ENCODE results near the gene CEMIP.

CEMIP gene

GRCh38 chr15:80888846-80889245 lies 109.7 kb downstream of the CEMIP start:
- WGBS, 2 experiments (ENCODE audit: insufficient coverage in 2 of 2) = 87% methylated on average over 2 of the region's 3 CpGs; no CpG with 5 or more reads in 1 of the 2 experiments
- no peaks in the 10 kb centered on the region for H3K9me3 ChIP-seq (ENCODE audit: control insufficient read depth, low read length)
- H3K4me1 ChIP-seq (ENCODE audit: control insufficient read depth, insufficient read depth, low read length, poor library complexity, severe bottlenecking) = peaks cover 10% of the 10 kb centered on the region
- no peak overlapping the region for H3K4me3 ChIP-seq (ENCODE audit: extremely low read depth, insufficient read depth, low read length, poor library complexity, severe bottlenecking)
- H3K36me3 ChIP-seq (ENCODE audit: control insufficient read depth, insufficient read depth, low read length) = no peaks in the 10 kb centered on the region
- H3K27ac ChIP-seq (ENCODE audit: low read depth, low read length, severe bottlenecking) = no peak overlapping the region

GRCh38 chr15:80890341-80891005 lies 111.3 kb downstream of the CEMIP start:
- Histone ChIP-seq H3K4me3 (ENCODE audit: extremely low read depth, insufficient read depth, low read length, poor library complexity, severe bottlenecking) (no peak overlapping the region), H3K36me3 (ENCODE audit: control insufficient read depth, insufficient read depth, low read length) (no peaks in the 10 kb centered on the region), H3K27ac (ENCODE audit: low read depth, low read length, severe bottlenecking) (no peak overlapping the region), H3K9me3 (ENCODE audit: control insufficient read depth, low read length) (no peaks in the 10 kb centered on the region), H3K4me1 (ENCODE audit: control insufficient read depth, insufficient read depth, low read length, poor library complexity, severe bottlenecking) (peaks cover 10% of the 10 kb centered on the region)
- WGBS, 2 experiments (ENCODE audit: insufficient coverage in 2 of 2) = 100% methylated on average over 3 of the region's 8 CpGs

- Histone ChIP-seq H3K9me3 (ENCODE audit: control insufficient read depth, low read length) (peaks cover 5% of the 10 kb centered on the region), H3K36me3 (ENCODE audit: control insufficient read depth, insufficient read depth, low read length) (no peaks in the 10 kb centered on the region), H3K4me1 (ENCODE audit: control insufficient read depth, insufficient read depth, low read length, poor library complexity, severe bottlenecking) (peaks cover 10% of the 10 kb centered on the region), H3K27ac (ENCODE audit: low read depth, low read length, severe bottlenecking) (no peak overlapping the region), H3K4me3 (ENCODE audit: extremely low read depth, insufficient read depth, low read length, poor library complexity, severe bottlenecking) (no peak overlapping the region)
Observed at GRCh38 chr15:80891006-80891405, 111.8 kb downstream of the CEMIP start.

GRCh38 chr15:80892414-80892813 lies 113.2 kb downstream of the CEMIP start:
- H3K27ac ChIP-seq (ENCODE audit: low read depth, low read length, severe bottlenecking) = no peak overlapping the region
- 83 to 100% methylated on average over 4 of the region's 5 CpGs for WGBS, 2 experiments (ENCODE audit: insufficient coverage in 2 of 2)

GRCh38 chr15:80893777-80894176 lies 114.6 kb downstream of the CEMIP start:
- Histone ChIP-seq H3K4me1 (ENCODE audit: control insufficient read depth, insufficient read depth, low read length, poor library complexity, severe bottlenecking) (peaks cover 9% of the 10 kb centered on the region), H3K4me3 (ENCODE audit: extremely low read depth, insufficient read depth, low read length, poor library complexity, severe bottlenecking) (no peak overlapping the region), H3K27ac (ENCODE audit: low read depth, low read length, severe bottlenecking) (no peak overlapping the region), H3K36me3 (ENCODE audit: control insufficient read depth, insufficient read depth, low read length) (no peaks in the 10 kb centered on the region), H3K9me3 (ENCODE audit: control insufficient read depth, low read length) (peaks cover 7% of the 10 kb centered on the region)
- 100% methylated on average over 1 of the region's 1 CpG; no CpG with 5 or more reads in 1 of the 2 experiments for WGBS, 2 experiments (ENCODE audit: insufficient coverage in 2 of 2)

More at GRCh38 chr15:80892414-80892813, 113.2 kb downstream of the CEMIP start:
- Histone ChIP-seq H3K4me3 (ENCODE audit: extremely low read depth, insufficient read depth, low read length, poor library complexity, severe bottlenecking) (no peak overlapping the region), H3K36me3 (ENCODE audit: control insufficient read depth, insufficient read depth, low read length) (no peaks in the 10 kb centered on the region), H3K9me3 (ENCODE audit: control insufficient read depth, low read length) (peaks cover 7% of the 10 kb centered on the region), H3K4me1 (ENCODE audit: control insufficient read depth, insufficient read depth, low read length, poor library complexity, severe bottlenecking) (peaks cover 10% of the 10 kb centered on the region)

GRCh38 chr15:80895091-80895490 lies 115.9 kb downstream of the CEMIP start:
- Histone ChIP-seq H3K4me3 (ENCODE audit: extremely low read depth, insufficient read depth, low read length, poor library complexity, severe bottlenecking) (no peak overlapping the region), H3K36me3 (ENCODE audit: control insufficient read depth, insufficient read depth, low read length) (no peaks in the 10 kb centered on the region), H3K4me1 (ENCODE audit: control insufficient read depth, insufficient read depth, low read length, poor library complexity, severe bottlenecking) (peaks cover 3% of the 10 kb centered on the region), H3K9me3 (ENCODE audit: control insufficient read depth, low read length) (peaks cover 7% of the 10 kb centered on the region), H3K27ac (ENCODE audit: low read depth, low read length, severe bottlenecking) (no peak overlapping the region)
- WGBS, 2 experiments (ENCODE audit: insufficient coverage in 2 of 2) = 87 to 90% methylated on average over 5 to 7 of the region's 7 CpGs

- Histone ChIP-seq H3K27ac (ENCODE audit: low read depth, low read length, severe bottlenecking) (no peak overlapping the region), H3K4me3 (ENCODE audit: extremely low read depth, insufficient read depth, low read length, poor library complexity, severe bottlenecking) (no peak overlapping the region), H3K9me3 (ENCODE audit: control insufficient read depth, low read length) (peaks cover 7% of the 10 kb centered on the region), H3K36me3 (ENCODE audit: control insufficient read depth, insufficient read depth, low read length) (no peaks in the 10 kb centered on the region), H3K4me1 (ENCODE audit: control insufficient read depth, insufficient read depth, low read length, poor library complexity, severe bottlenecking) (no peaks in the 10 kb centered on the region)
- WGBS, 2 experiments (ENCODE audit: insufficient coverage in 2 of 2) = 100% methylated on average over 1 of the region's 2 CpGs
Observed at GRCh38 chr15:80895965-80896364, 116.8 kb downstream of the CEMIP start.

GRCh38 chr15:80898040-80898439 lies 118.9 kb downstream of the CEMIP start:
- Histone ChIP-seq H3K9me3 (ENCODE audit: control insufficient read depth, low read length) (peaks cover 7% of the 10 kb centered on the region), H3K4me1 (ENCODE audit: control insufficient read depth, insufficient read depth, low read length, poor library complexity, severe bottlenecking) (no peaks in the 10 kb centered on the region), H3K4me3 (ENCODE audit: extremely low read depth, insufficient read depth, low read length, poor library complexity, severe bottlenecking) (no peak overlapping the region), H3K27ac (ENCODE audit: low read depth, low read length, severe bottlenecking) (no peak overlapping the region), H3K36me3 (ENCODE audit: control insufficient read depth, insufficient read depth, low read length) (no peaks in the 10 kb centered on the region)
- WGBS, 2 experiments (ENCODE audit: insufficient coverage in 2 of 2) = 67 to 75% methylated on average over 1 to 2 of the region's 2 CpGs

GRCh38 chr15:80902298-80902801 lies 123.2 kb downstream of the CEMIP start:
- Histone ChIP-seq H3K4me1 (ENCODE audit: control insufficient read depth, insufficient read depth, low read length, poor library complexity, severe bottlenecking) (peaks cover 7% of the 10 kb centered on the region), H3K9me3 (ENCODE audit: control insufficient read depth, low read length) (no peaks in the 10 kb centered on the region), H3K27ac (ENCODE audit: low read depth, low read length, severe bottlenecking) (no peak overlapping the region), H3K4me3 (ENCODE audit: extremely low read depth, insufficient read depth, low read length, poor library complexity, severe bottlenecking) (no peak overlapping the region), H3K36me3 (ENCODE audit: control insufficient read depth, insufficient read depth, low read length) (no peaks in the 10 kb centered on the region)
- WGBS, 2 experiments (ENCODE audit: insufficient coverage in 2 of 2) = 93% methylated on average over 7 to 9 of the region's 10 CpGs

GRCh38 chr15:80904998-80905397 lies 125.8 kb downstream of the CEMIP start:
- Histone ChIP-seq H3K4me1 (ENCODE audit: control insufficient read depth, insufficient read depth, low read length, poor library complexity, severe bottlenecking) (peaks cover 7% of the 10 kb centered on the region), H3K36me3 (ENCODE audit: control insufficient read depth, insufficient read depth, low read length) (no peaks in the 10 kb centered on the region), H3K27ac (ENCODE audit: low read depth, low read length, severe bottlenecking) (no peak overlapping the region), H3K9me3 (ENCODE audit: control insufficient read depth, low read length) (peaks cover 5% of the 10 kb centered on the region), H3K4me3 (ENCODE audit: extremely low read depth, insufficient read depth, low read length, poor library complexity, severe bottlenecking) (no peak overlapping the region)
- WGBS, 2 experiments (ENCODE audit: insufficient coverage in 2 of 2) = 84 to 96% methylated on average over 3 to 4 of the region's 5 CpGs

GRCh38 chr15:80906159-80906766 lies 127.1 kb downstream of the CEMIP start:
- 75 to 92% methylated on average over 3 to 5 of the region's 11 CpGs for WGBS, 2 experiments (ENCODE audit: insufficient coverage in 2 of 2)

More at GRCh38 chr15:80906159-80906766, 127.1 kb downstream of the CEMIP start:
- Histone ChIP-seq H3K27ac (ENCODE audit: low read depth, low read length, severe bottlenecking) (no peak overlapping the region), H3K4me1 (ENCODE audit: control insufficient read depth, insufficient read depth, low read length, poor library complexity, severe bottlenecking) (peaks cover 7% of the 10 kb centered on the region), H3K9me3 (ENCODE audit: control insufficient read depth, low read length) (peaks cover 5% of the 10 kb centered on the region), H3K36me3 (ENCODE audit: control insufficient read depth, insufficient read depth, low read length) (no peaks in the 10 kb centered on the region), H3K4me3 (ENCODE audit: extremely low read depth, insufficient read depth, low read length, poor library complexity, severe bottlenecking) (no peak overlapping the region)
